Purkinje cell (primary cell): ENCODE results near the gene UGCG. TPM values are rescaled to one million over a fixed set of nuclear protein-coding genes. Genes with fewer than 3 reads are reported as not detected.

Experiments
- polyA plus RNA-seq: library from polyadenylated mRNA; unstranded; fragments of >200 nt; fragmentation: Nextera tagmentation; gene quantifications from 2 replicates; pipeline ENCODE4 v1.2.1, GENCODE V29; 2014

UGCG gene
- polyA plus RNA-seq: 107 and 114 TPM in 2 replicates

DNA sequence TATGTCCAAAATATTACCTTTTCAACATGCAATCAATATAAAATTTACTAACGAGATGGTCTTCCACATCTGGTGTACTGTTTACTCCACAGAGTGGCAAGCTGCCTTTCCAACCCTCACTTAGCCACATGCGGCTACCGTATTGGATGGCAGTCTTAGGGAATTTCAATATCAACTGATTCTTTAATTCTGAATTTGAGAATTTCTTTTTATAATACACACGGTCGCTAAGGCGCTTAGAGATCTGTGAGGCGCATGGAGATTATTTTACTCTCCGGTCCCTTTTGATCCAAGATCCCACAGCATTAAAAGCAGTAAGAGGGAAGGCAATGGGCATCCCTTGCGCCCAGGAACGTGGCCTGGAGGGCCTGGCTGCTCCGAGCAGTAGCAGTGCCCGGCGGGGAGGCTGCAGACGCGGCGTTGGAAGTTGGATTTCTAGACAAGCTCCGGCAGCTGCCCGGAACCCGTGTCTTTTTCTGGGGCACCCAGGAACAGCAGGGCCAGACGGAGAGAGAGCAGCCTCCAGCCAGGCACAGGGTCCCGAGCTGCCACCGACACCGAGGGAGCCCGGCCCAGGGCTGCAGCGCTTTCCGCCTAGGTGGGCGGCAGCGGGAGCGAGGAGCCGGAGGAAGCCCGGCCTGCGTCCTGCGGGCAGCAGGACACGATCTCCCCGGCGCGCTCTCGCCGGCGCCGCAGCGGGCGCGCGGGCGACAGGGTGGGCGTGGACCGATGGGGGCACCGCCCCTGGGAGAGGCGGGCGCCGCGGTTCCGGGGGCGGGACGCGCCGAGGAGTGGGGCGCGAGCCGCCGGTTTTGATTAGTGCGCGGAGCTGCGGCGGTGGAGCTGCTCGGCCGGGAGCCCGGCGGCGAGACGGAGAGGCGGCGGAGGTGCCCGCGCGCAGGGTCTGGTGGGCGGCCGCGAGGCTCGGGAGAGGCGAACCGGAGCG, at the start of gene UGCG:
Gene UGCG, plus strand, starts transcription at position 819 of the 946 bp plus-strand sequence. CDS start 402 bp downstream, outside the sequence.

Other genes starting within 250 kb of the UGCG start
- 40.0 and 46.0 TPM in 2 replicates for gene GNG10, start 235.2 kb upstream of the UGCG start, polyA plus RNA-seq
- gene SHOC1, start 101.9 kb upstream of the UGCG start, polyA plus RNA-seq: 0.62 and 0.76 TPM in 2 replicates